ENCODE measurements around the gene CYP4F8.

Gene CYP4F8

GRCh38 chr19:15623711-15624318 is 8.8 kb downstream of the CYP4F8 start:
- H3K9ac ChIP-seq (ENCODE audit: low read length): no peak overlapping the region
- H3K27me3 ChIP-seq (ENCODE audit: control insufficient read depth, insufficient read depth, low read length): peaks cover 2% of the 10 kb centered on the region
- no peaks in the 10 kb centered on the region for H3K36me3 ChIP-seq (ENCODE audit: control insufficient read depth, insufficient read depth, low read length)
- H3K4me3 ChIP-seq (ENCODE audit: low read length): no peak overlapping the region
- no peaks in the 10 kb centered on the region for H3K4me1 ChIP-seq (ENCODE audit: control insufficient read depth, insufficient read depth, low read length)
- no peak overlapping the region for H3K27ac ChIP-seq (ENCODE audit: low read depth, low read length)

DNA sequence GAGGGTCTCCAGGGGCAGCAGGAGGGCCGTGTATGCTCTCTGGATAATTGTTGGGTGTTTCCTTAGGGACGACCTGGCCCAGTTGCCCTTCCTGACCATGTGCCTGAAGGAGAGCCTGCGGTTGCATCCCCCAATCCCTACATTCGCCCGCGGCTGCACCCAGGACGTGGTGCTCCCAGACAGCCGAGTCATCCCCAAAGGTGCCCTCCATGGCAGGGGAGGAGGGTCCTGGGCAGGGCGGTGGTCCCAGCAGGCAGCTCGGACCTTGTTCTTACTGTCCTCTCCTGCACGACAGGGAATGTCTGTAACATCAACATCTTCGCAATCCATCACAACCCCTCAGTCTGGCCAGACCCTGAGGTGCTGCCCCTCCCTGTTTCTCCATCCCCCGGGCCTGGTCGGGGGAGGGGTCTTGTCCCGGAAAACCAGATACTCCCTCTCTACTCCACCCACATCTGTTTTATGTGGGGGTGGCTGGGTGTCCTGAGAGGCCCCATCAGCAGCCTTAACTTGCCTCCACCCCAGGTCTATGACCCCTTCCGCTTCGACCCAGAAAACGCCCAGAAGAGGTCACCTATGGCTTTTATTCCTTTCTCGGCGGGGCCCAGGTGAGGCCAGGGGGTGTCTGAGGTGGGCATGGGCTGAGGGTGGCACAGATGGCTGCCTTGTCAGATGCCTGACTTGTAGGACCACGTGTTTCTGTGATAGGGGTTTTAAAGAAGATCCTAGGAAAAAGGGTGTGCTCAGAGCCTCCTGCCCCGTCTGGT is 13.4 kb downstream of the CYP4F8 start:
- Histone ChIP-seq H3K27me3 (ENCODE audit: control insufficient read depth, insufficient read depth, low read length) (peaks cover 2% of the 10 kb centered on the region), H3K36me3 (ENCODE audit: control insufficient read depth, insufficient read depth, low read length) (no peaks in the 10 kb centered on the region), H3K27ac (ENCODE audit: low read depth, low read length) (no peak overlapping the region), H3K9ac (ENCODE audit: low read length) (no peak overlapping the region), H3K4me3 (ENCODE audit: low read length) (no peak overlapping the region), H3K4me1 (ENCODE audit: control insufficient read depth, insufficient read depth, low read length) (no peaks in the 10 kb centered on the region)

DNA sequence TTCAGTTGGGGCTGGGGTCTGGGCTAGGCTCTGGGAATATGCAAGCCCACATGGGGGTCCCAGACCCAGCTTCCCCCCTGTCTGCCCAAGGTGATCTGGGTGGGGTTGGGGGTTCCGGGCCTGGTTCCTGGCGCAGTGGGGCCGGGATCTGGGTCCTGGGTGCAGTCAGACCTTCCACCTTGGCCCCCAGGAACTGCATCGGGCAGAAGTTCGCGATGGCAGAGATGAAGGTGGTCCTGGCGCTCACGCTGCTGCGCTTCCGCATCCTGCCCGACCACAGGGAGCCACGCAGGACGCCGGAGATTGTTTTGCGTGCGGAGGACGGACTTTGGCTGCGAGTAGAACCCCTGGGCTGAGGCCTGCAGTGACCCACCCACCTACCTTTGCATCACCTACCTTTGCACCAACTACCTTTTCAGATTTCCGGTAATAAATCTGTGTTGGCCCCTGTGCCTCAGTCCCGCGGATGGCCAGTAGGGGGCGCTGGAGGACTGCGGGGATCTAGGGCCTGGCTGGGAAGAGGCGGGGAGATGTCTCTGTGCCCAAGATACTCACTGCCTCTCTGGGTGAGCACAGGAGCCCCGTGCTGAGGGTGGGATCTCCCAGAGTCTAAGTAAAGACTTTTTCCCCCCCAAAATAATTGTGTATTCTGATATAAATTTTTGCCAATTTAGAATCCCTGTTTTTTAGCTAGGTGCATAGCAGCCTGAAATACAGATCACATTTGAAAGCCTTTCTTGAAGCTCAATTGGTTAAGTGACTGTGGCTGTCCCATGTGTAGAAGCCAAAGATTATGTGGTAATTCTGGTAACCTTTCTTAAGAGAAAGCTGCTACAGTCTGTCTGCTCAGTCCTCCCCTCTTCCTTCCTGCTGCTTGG is 14.2 kb downstream of the CYP4F8 start:
- Histone ChIP-seq H3K27me3 (ENCODE audit: control insufficient read depth, insufficient read depth, low read length) (peaks cover 2% of the 10 kb centered on the region), H3K27ac (ENCODE audit: low read depth, low read length) (no peak overlapping the region), H3K36me3 (ENCODE audit: control insufficient read depth, insufficient read depth, low read length) (no peaks in the 10 kb centered on the region), H3K4me1 (ENCODE audit: control insufficient read depth, insufficient read depth, low read length) (no peaks in the 10 kb centered on the region), H3K4me3 (ENCODE audit: low read length) (no peak overlapping the region), H3K9ac (ENCODE audit: low read length) (no peak overlapping the region)

- Histone ChIP-seq H3K27ac (ENCODE audit: low read depth, low read length) (no peak overlapping the region), H3K9ac (ENCODE audit: low read length) (no peak overlapping the region), H3K4me3 (ENCODE audit: low read length) (no peak overlapping the region), H3K4me1 (ENCODE audit: control insufficient read depth, insufficient read depth, low read length) (no peaks in the 10 kb centered on the region), H3K36me3 (ENCODE audit: control insufficient read depth, insufficient read depth, low read length) (no peaks in the 10 kb centered on the region), H3K27me3 (ENCODE audit: control insufficient read depth, insufficient read depth, low read length) (no peaks in the 10 kb centered on the region)
These were observed 16.8 kb downstream of the CYP4F8 start for GRCh38 chr19:15631817-15632216.

DNA sequence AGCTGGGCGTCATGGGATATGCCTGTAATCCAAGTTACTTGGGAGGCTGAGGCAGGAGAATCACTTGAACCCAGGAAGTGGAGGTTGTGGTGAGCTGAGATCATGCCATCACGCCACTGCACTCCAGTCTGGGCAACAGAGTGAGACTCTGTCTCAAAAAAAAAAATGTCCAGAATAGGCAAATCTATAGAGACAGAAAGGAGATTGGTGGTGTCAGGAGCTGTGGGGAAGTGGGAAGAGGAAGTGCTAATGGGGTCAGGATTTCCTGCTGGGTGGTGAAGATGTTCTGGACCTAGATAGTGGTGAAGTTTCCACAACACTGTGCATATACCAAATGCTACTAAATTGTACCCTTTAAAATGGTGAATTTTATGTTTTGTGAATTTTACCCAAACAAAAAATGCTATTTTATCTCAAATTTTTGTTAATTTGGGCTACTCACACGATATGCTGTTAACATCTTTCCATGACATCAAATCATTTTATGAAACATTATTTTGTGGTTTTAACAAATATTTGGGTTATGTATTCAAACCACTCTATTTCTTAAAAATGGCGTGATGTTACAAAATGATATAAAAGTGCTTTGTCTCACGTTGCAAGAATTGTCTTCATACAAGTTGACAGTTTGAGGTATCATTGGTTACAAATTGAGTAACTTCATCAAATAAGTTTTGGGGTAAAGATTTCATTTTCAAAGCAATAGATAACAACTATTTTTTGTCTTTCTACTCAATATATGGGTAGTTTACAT is 18.2 kb downstream of the CYP4F8 start:
- no peaks in the 10 kb centered on the region for H3K27me3 ChIP-seq (ENCODE audit: control insufficient read depth, insufficient read depth, low read length)
- H3K27ac ChIP-seq (ENCODE audit: low read depth, low read length): no peak overlapping the region
- no peaks in the 10 kb centered on the region for H3K4me1 ChIP-seq (ENCODE audit: control insufficient read depth, insufficient read depth, low read length)
- H3K9ac ChIP-seq (ENCODE audit: low read length): no peak overlapping the region
- H3K4me3 ChIP-seq (ENCODE audit: low read length): no peak overlapping the region
- H3K36me3 ChIP-seq (ENCODE audit: control insufficient read depth, insufficient read depth, low read length): no peaks in the 10 kb centered on the region

GRCh38 chr19:15634105-15634504 is 19.1 kb downstream of the CYP4F8 start:
- Histone ChIP-seq H3K27me3 (ENCODE audit: control insufficient read depth, insufficient read depth, low read length) (no peaks in the 10 kb centered on the region), H3K4me3 (ENCODE audit: low read length) (no peak overlapping the region), H3K27ac (ENCODE audit: low read depth, low read length) (no peak overlapping the region), H3K9ac (ENCODE audit: low read length) (no peak overlapping the region), H3K4me1 (ENCODE audit: control insufficient read depth, insufficient read depth, low read length) (no peaks in the 10 kb centered on the region), H3K36me3 (ENCODE audit: control insufficient read depth, insufficient read depth, low read length) (no peaks in the 10 kb centered on the region)

DNA sequence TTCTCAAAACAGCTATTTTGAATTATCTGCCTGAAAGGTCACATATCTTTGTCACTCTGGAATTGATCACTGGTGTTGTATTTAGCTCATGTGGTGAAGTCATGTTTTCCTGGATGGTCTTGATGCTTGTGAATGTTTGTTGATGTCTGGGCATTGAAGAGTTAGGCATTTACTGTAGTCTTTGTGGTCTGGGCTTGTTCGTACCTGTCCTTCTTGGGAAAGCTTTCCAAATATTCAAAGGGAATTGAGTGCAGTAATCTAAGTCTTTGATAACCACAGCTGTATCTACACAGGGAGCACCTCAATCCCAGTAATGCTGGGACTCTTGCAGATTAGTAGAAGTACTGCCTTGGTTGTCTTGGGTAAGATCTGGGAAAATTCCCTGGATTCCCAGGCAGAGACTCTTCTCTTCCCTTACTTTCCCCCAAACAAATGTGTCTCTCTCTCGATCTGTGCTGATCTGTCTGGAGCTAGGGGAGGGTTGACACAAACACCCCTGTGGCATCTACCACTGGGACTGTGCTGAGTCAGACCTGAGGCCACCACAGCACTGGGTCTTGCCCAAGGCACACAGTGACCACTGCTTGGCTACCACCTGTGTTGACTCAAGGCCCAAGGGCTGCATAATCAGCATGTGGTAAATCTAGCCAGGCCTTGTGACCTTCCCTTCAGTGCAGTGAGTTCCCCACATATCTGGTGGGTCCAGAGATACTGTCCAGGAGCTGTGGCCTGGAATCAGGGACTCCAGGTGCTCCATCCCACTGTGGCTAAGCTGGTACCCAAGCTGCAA is 20.2 kb downstream of the CYP4F8 start:
- Histone ChIP-seq H3K27ac (ENCODE audit: low read depth, low read length) (no peak overlapping the region), H3K4me1 (ENCODE audit: control insufficient read depth, insufficient read depth, low read length) (no peaks in the 10 kb centered on the region), H3K36me3 (ENCODE audit: control insufficient read depth, insufficient read depth, low read length) (no peaks in the 10 kb centered on the region), H3K27me3 (ENCODE audit: control insufficient read depth, insufficient read depth, low read length) (no peaks in the 10 kb centered on the region), H3K4me3 (ENCODE audit: low read length) (no peak overlapping the region), H3K9ac (ENCODE audit: low read length) (no peak overlapping the region)

DNA sequence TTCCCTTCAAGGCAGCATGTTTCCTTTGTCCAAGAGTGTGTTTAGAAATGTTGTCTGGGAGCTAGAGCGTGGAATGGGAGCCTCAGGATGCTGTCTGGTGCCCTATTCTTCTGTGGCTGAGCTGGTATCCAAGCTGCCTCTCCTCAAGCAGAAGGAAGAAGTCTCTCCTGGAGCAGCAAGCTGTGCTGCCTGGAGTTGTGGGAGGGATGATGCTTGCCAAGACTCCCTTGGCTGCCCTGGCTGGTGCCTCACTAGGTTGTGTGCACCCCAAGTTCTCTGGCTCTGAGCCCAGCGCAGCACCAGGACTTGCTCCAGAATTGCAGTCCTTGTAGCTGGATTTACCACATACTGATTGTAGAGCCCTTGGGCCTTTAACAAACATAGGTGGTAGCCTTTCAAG is 21.0 kb downstream of the CYP4F8 start:
- Histone ChIP-seq H3K4me1 (ENCODE audit: control insufficient read depth, insufficient read depth, low read length) (no peaks in the 10 kb centered on the region), H3K4me3 (ENCODE audit: low read length) (no peak overlapping the region), H3K9ac (ENCODE audit: low read length) (no peak overlapping the region), H3K27me3 (ENCODE audit: control insufficient read depth, insufficient read depth, low read length) (no peaks in the 10 kb centered on the region), H3K36me3 (ENCODE audit: control insufficient read depth, insufficient read depth, low read length) (no peaks in the 10 kb centered on the region), H3K27ac (ENCODE audit: low read depth, low read length) (no peak overlapping the region)

DNA sequence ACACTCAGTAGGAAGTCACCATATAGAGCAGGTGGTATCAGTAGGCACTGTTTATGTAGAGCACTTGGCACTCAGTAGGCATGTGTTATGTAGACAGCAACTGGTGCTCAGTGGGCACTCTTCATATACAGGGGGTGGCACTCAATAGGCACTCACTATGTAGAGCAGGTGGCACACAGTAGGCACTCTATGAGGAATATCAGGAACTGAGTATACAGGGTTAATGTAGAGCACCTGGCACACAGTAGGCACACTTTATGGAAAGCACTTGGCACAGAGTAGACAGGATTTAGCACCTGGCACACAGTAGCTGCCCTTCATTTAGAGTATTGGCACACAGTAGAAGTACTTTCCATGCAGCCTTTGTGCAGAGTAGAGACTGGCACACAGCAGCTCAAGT is 24.6 kb downstream of the CYP4F8 start:
- Histone ChIP-seq H3K4me1 (ENCODE audit: control insufficient read depth, insufficient read depth, low read length) (no peaks in the 10 kb centered on the region), H3K36me3 (ENCODE audit: control insufficient read depth, insufficient read depth, low read length) (no peaks in the 10 kb centered on the region), H3K27me3 (ENCODE audit: control insufficient read depth, insufficient read depth, low read length) (no peaks in the 10 kb centered on the region), H3K27ac (ENCODE audit: low read depth, low read length) (no peak overlapping the region), H3K9ac (ENCODE audit: low read length) (no peak overlapping the region), H3K4me3 (ENCODE audit: low read length) (no peak overlapping the region)

DNA sequence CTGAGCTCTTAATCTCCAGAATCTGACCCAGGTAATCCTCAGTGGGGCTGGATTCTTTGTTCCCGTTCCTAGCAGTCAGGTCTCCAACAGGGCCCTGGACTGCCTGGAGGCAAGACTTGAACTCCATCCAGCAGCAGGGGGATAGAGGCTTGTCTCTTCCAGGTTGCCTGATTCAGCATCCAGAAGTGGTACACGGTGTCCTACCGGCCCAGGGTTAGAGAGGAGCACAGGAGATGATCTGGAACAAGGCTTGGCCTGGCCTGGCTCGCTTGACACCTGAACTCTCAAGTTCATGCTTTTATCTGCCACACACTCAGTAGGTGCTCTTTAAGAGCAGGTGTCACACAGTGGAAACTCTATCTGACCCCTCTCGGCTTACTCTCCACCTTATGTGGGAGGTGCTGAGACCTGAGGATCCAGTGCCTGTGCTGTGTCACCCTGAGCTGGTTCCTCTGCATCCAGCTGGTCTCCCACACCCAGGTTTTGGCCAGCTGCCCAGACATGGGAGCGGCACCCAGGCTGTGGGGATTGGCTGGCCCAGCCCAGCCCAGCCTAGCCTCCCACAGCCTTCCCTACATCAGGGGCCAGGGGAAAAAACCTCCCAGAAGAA is 25.4 kb downstream of the CYP4F8 start, which contains the start of gene CYP4F3:
Gene CYP4F3, plus strand, starts transcription at position 604 of the 610 bp plus-strand sequence. CDS start 519 bp downstream, outside the sequence.
- Histone ChIP-seq H3K4me3 (ENCODE audit: low read length) (no peak within 1 kb of the TSS), H3K36me3 (ENCODE audit: control insufficient read depth, insufficient read depth, low read length) (no peaks in the 10 kb centered on the region), H3K27ac (ENCODE audit: low read depth, low read length) (no peak within 1 kb of the TSS), H3K4me1 (ENCODE audit: control insufficient read depth, insufficient read depth, low read length) (no peaks in the 10 kb centered on the region), H3K9ac (ENCODE audit: low read length) (no peak within 1 kb of the TSS), H3K27me3 (ENCODE audit: control insufficient read depth, insufficient read depth, low read length) (no peaks in the 10 kb centered on the region)

DNA sequence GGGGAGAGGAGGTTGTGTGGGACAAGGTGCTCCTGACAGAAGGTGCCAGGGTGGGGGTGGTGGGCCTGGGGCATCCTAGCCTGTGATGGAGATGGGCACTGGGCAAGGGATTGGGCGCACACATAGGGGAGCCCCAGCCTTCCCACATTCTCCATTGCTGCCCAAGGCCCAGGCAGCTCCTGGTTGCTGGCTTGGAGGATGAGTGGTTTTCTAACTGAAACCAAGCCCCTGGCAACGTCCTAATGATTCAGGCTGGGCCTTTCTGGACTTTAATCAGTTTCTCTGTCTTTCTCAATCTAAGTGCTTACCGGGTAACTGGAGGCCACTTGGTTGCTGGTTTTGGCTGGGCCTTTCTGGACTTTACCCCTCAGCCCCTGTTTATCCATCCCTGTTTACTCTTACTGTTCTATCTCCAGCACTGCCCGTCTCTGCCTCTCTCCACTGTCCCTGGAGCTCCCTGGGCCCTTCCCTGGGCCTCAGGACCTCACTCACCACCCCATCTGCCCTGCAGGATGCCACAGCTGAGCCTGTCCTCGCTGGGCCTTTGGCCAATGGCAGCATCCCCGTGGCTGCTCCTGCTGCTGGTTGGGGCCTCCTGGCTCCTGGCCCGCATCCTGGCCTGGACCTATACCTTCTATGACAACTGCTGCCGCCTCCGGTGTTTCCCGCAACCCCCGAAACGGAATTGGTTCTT is 26.0 kb downstream of the CYP4F8 start:
- Histone ChIP-seq H3K27ac (ENCODE audit: low read depth, low read length) (no peak overlapping the region), H3K4me1 (ENCODE audit: control insufficient read depth, insufficient read depth, low read length) (no peaks in the 10 kb centered on the region), H3K36me3 (ENCODE audit: control insufficient read depth, insufficient read depth, low read length) (no peaks in the 10 kb centered on the region), H3K4me3 (ENCODE audit: low read length) (no peak overlapping the region), H3K9ac (ENCODE audit: low read length) (no peak overlapping the region), H3K27me3 (ENCODE audit: control insufficient read depth, insufficient read depth, low read length) (no peaks in the 10 kb centered on the region)

Data from rectal smooth muscle tissue (tissue), 1 donor.